ENCODE results near the gene DHH.

- TF ChIP-seq POLR2A (IDR thresholded peaks at IDR 0.05; ENCODE audit: low read depth, low read length) (no peak), POLR2AphosphoS5 (IDR thresholded peaks at IDR 0.05; ENCODE audit: low read depth, low read length) (no peak), TAF1 (IDR thresholded peaks at IDR 0.05; ENCODE audit: low read depth, low read length) (no peak), PAX5 (IDR thresholded peaks at IDR 0.05; ENCODE audit: insufficient read depth, low read length, severe bottlenecking) (no peak), SPI1 (IDR thresholded peaks at IDR 0.05; ENCODE audit: low read depth, low read length) (no peak)
These were observed 33.4 kb downstream of the DHH start for GRCh38 chr12:49061157-49061650.
